SU-DHL-6 (cell line): ENCODE results near the gene ADCYAP1R1.

Experiments
- H2AFZ ChIP-seq: fragments of 200-600 bp; sonication (generic); 2 replicates; pipeline ENCODE4 v1.6.1; 2014; ENCODE audit warnings: low read depth, mild to moderate bottlenecking, moderate library complexity, mixed read lengths, antibody characterized with exemption, low read length; ENCODE audit not compliant: severe bottlenecking
- H3F3A ChIP-seq: fragments of 200-600 bp; shearing (Covaris generic); 2 replicates; pipeline ENCODE4 v1.6.0; 2016; ENCODE audit warnings: antibody characterized with exemption, mild to moderate bottlenecking; ENCODE audit not compliant: insufficient read depth
- H3K27ac ChIP-seq: fragments of 200-600 bp; sonication (generic); 2 replicates; pipeline ENCODE4 v1.5.1; 2016; ENCODE audit warnings: low read depth, mild to moderate bottlenecking, low read length, moderate library complexity, mixed read lengths
- H3K27me3 ChIP-seq: fragments of 200-600 bp; sonication (generic), shearing (Covaris generic); 2 replicates; pipeline ENCODE4 v1.6.0; 2014; ENCODE audit warnings: mild to moderate bottlenecking, low read length
- H3K36me3 ChIP-seq: fragments of 200-600 bp; sonication (generic); 2 replicates; pipeline ENCODE4 v1.6.1; 2014; ENCODE audit warnings: mild to moderate bottlenecking, low read length, mixed read lengths
- H3K4me2 ChIP-seq: fragments of 300-600, 200-600 bp; shearing (Covaris generic), sonication (generic); 2 replicates; pipeline ENCODE4 v1.6.0; 2014; ENCODE audit warnings: low read length, low read depth, mild to moderate bottlenecking; ENCODE audit not compliant: poor library complexity, severe bottlenecking
- H3K4me3 ChIP-seq: fragments of 200-600 bp; sonication (generic); 2 replicates; pipeline ENCODE4 v1.5.1; 2014; ENCODE audit warnings: antibody characterized with exemption, low read length, mild to moderate bottlenecking, mixed read lengths; ENCODE audit not compliant: insufficient read depth, poor library complexity, severe bottlenecking
- H3K79me2 ChIP-seq: fragments of 200-600 bp; sonication (generic); 2 replicates; pipeline ENCODE4 v1.6.1; 2014; ENCODE audit warnings: mild to moderate bottlenecking, low read length, moderate library complexity; ENCODE audit not compliant: insufficient read depth
- H3K9ac ChIP-seq: fragments of 200-600 bp; sonication (generic); 2 replicates; pipeline ENCODE4 v1.7.0; 2014; ENCODE audit warnings: mild to moderate bottlenecking, low read length
- H3K9me2 ChIP-seq: fragments of 200-600 bp; sonication (generic); replicated peaks from 2 replicates; pipeline ENCODE4 v1.6.1; 2014; ENCODE audit warnings: low read length; ENCODE audit not compliant: insufficient read depth
- H3K9me3 ChIP-seq: fragments of 200-600 bp; sonication (generic); 2 replicates; pipeline ENCODE4 v1.6.1; 2014; ENCODE audit warnings: low read length, mixed read lengths; ENCODE audit not compliant: insufficient read depth
- H4K20me1 ChIP-seq: fragments of 200-600 bp; sonication (generic); 2 replicates; pipeline ENCODE4 v1.6.1; 2014; ENCODE audit warnings: low read depth, mild to moderate bottlenecking, antibody characterized with exemption, low read length, moderate library complexity, mixed read lengths
- CTCF ChIP-seq: fragments of 200-600 bp; sonication (generic); IDR thresholded peaks from one replicate; pipeline ENCODE4 v1.5.1; 2017; ENCODE audit warnings: antibody characterized with exemption, mild to moderate bottlenecking, low read length, moderate library complexity; ENCODE audit not compliant: insufficient read depth, poor library complexity, severe bottlenecking
- EZH2phosphoT487 ChIP-seq: fragments of 200-600 bp; sonication (generic), shearing (Covaris generic); conservative IDR thresholded peaks from 2 replicates; pipeline ENCODE4 v1.6.1; 2018; ENCODE audit warnings: mild to moderate bottlenecking, antibody characterized with exemption, low read length, moderate library complexity, mixed read lengths

The ADCYAP1R1 gene

GRCh38 chr7:31067491-31067890, 15.4 kb downstream of the ADCYAP1R1 start:
- Histone ChIP-seq H3K4me2 (no peak overlapping the region), H3F3A (no peaks in the 10 kb centered on the region), H4K20me1 (no peaks in the 10 kb centered on the region), H3K79me2 (no peaks in the 10 kb centered on the region), H3K9me2 (no peaks in the 10 kb centered on the region), H3K27ac (no peak overlapping the region), H3K4me3 (no peak overlapping the region), H3K9me3 (no peaks in the 10 kb centered on the region), H2AFZ (no peak overlapping the region), H3K27me3 (no peaks in the 10 kb centered on the region), H3K36me3 (no peaks in the 10 kb centered on the region), H3K9ac (no peak overlapping the region)
- TF ChIP-seq CTCF (no peak), EZH2phosphoT487 (no peak)

GRCh38 chr7:31068006-31068675, 16.0 kb downstream of the ADCYAP1R1 start:
- H3F3A ChIP-seq = no peaks in the 10 kb centered on the region
- no peaks in the 10 kb centered on the region for H4K20me1 ChIP-seq
- no peaks in the 10 kb centered on the region for H3K9me3 ChIP-seq
- no peak overlapping the region for H3K4me2 ChIP-seq
- H3K36me3 ChIP-seq = no peaks in the 10 kb centered on the region
- H3K27ac ChIP-seq = no peak overlapping the region
- no peak overlapping the region for H3K9ac ChIP-seq
- no peak overlapping the region for H2AFZ ChIP-seq
- no peaks in the 10 kb centered on the region for H3K27me3 ChIP-seq
- no peaks in the 10 kb centered on the region for H3K79me2 ChIP-seq
- no peaks in the 10 kb centered on the region for H3K9me2 ChIP-seq
- no peak overlapping the region for H3K4me3 ChIP-seq
- TF ChIP-seq EZH2phosphoT487 (no peak), CTCF (no peak)

GRCh38 chr7:31069860-31070555, 17.9 kb downstream of the ADCYAP1R1 start:
- Histone ChIP-seq H3K27me3 (no peaks in the 10 kb centered on the region), H3K36me3 (no peaks in the 10 kb centered on the region), H3K9ac (no peak overlapping the region), H3K4me2 (no peak overlapping the region), H3K9me2 (no peaks in the 10 kb centered on the region), H3F3A (no peaks in the 10 kb centered on the region), H4K20me1 (no peaks in the 10 kb centered on the region), H3K9me3 (no peaks in the 10 kb centered on the region), H3K79me2 (no peaks in the 10 kb centered on the region), H3K27ac (no peak overlapping the region), H2AFZ (no peak overlapping the region), H3K4me3 (no peak overlapping the region)
- TF ChIP-seq CTCF (no peak), EZH2phosphoT487 (no peak)
